HG03025 (cell line): ENCODE measurements around the gene KLK10.
"Not testable (repeated sequence)": the region's sequence is repeated elsewhere in the genome, so short reads cannot be mapped to it uniquely, and the experiment has no call there.

Experiments used
- ATAC-seq: cut with Tn5 transposase; IDR thresholded peaks from one replicate; pipeline ENCODE4 v1.9.1; 2021; ENCODE audit warnings: mild to moderate bottlenecking, moderate library complexity; ENCODE audit not compliant: unreplicated experiment, low FRiP score

Gene KLK10

DNA sequence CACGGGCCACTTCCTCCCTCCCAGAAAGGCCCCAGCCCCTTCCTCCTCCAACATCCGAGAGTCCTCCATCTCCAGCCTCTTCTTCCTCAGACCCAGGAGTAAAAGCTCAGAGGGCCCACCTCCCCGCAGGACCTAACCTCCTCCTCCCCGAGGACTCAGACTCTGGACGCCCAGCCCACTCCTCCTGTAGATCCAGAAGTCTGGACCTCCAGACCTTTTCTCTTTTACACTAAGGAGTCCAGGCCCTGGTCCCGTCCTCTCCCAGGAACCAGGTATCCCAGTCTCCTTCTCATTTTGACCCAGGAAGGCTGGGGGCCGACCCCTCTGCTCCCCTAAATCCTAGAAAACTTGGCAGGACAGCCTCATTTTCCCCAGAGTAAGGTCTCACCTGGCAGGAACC lies 16.2 kb downstream of the KLK10 start:
- ATAC-seq, result no peak

- no peak for ATAC-seq
Measured at GRCh38 chr19:51002542-51003311, 16.8 kb downstream of the KLK10 start.

GRCh38 chr19:51002089-51002532 lies 17.4 kb downstream of the KLK10 start:
- no peak for ATAC-seq

DNA sequence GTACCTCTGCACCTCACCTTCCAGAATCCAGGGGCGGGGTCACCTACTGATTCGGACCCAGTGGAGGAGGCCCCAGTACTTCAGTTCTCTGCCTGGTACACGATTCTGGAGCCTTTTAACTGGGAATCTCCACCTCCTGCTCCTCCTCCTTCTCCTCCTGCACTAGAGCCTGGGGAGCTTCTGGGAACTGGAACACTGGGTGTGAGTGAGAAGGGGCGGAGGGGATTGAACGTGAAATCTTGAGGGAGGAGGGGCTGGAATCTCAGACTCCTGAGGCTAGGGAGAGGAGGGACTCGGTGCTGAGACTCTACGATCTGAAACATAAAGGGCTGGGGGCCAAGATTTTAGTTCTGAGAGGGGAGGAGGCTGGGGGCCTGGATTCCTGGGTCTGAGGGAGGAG lies 18.0 kb downstream of the KLK10 start, which contains the start of gene KLK8:
TSS of gene KLK8 (minus strand) at position 90 of the 400 bp plus-strand sequence. CDS start 437 bp downstream, outside the sequence.
- ATAC-seq, result no peak

DNA sequence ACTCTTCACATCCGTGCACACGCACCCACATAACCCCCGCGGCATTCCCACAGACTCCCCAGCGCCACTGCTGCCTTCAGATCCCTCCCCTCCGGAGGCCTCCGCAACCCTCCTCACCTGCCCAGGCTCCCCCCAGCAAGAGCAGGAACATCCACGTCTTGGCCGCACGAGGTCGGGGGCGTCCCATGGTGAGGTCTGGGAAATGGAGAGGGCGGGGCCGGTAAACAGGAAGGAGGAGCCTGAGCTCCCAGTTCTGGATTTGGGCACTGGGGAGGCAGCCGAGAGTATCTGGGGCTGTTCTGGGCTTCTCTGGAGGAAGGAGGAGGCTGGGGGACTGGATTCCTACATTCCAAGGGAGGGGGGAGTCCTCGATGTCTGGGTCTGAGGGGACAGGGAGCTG lies 18.5 kb downstream of the KLK10 start:
- ATAC-seq, result no peak

DNA sequence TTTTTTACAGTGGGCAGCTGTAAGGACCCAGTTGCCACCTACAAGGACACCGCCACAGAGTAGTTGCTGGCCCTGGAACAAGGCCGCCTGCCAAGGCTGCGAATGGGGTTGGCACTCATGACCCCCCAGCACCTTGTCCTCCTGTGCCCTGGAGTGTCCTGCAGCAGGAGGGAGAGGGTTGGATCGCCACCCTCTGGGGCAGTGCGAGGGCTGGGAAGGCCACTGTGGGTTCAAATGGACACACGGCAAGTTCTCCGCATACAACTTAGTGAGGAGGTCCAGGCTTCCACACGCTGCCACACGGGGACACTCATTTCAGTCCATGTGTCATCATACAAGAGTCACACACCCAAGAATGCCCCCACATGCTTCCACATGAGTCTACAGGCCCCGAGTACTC lies 19.1 kb downstream of the KLK10 start:
- ATAC-seq, result no peak

DNA sequence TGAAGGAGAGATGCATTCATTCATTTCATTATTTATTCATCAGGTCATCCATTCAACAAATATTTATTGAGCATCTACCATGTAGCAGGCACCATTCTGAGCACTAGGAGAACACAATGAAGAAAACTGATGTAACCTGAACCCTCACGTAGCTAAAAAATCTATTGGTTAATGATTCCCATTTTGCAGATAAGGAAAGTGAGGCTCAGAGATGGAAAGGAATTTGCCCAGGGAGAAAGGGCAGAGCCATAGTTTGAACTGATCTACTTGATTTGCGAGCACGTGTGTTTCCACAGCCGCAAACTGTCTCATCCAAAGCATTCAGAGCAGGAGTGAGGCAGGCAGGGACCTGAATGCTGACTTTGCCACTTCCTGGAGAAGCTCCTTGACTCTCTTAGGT lies 20.8 kb downstream of the KLK10 start:
- no peak for ATAC-seq

GRCh38 chr19:50998061-50998460 lies 21.4 kb downstream of the KLK10 start:
- ATAC-seq, result no peak

- no peak for ATAC-seq
Measured at GRCh38 chr19:50994129-50994528, 25.4 kb downstream of the KLK10 start.

GRCh38 chr19:50992666-50993035 lies 26.9 kb downstream of the KLK10 start:
- no peak for ATAC-seq

DNA sequence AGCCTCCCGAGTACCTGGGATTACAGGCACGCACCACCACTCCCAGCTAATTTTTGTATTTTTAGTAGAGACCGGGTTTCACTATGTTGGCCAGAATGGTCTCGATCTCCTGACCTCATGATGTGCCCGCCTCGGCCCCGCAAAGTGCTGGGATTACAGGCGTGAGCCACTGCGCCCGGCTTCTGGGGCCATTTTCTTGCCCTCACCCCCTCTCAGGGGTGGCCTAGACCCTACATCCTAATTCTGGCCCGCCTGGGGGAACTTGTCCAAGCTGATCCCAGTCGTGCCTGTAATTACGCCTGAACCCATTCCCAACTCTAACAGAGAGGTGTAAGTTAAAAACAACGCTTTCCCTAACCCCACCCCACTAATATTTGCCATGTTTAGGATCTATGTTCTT lies 35.1 kb downstream of the KLK10 start:
- not testable (repeated sequence) for ATAC-seq

- ATAC-seq, result no peak
Measured at GRCh38 chr19:50983625-50984292, 35.8 kb downstream of the KLK10 start, which contains the start of gene KLK7. KLK7 (minus strand) TSS chr19:50983917; CDS start chr19:50982399, 1,518 bp downstream.

GRCh38 chr19:50982186-50982585 lies 37.3 kb downstream of the KLK10 start:
- ATAC-seq, result no peak

DNA sequence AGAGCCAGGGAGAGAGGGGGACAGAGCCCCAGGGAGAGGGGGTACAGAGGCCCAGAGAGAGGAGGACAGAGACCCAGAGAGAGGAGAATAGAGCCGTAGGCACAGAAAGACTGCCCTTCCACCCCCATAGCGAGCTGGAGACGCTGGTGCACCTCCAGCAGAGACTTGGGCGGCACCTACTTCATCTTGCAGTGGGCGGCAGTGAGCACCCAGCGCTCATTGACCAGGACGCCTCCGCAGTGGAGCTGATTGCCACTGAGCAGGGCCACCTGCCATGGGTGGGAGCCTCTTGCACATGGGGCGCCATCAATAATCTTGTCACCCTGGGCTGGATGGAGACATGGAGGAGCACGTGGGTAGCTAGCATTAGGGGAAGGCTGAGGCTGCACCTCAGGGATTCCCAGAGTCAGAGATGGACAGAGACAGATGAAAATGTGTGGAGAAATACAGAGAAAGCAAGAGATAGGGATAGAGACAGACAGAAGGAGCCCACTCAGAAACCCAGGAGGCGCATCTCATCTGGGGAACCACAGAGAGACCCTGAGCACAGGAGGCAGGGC lies 37.8 kb downstream of the KLK10 start:
- no peak for ATAC-seq

DNA sequence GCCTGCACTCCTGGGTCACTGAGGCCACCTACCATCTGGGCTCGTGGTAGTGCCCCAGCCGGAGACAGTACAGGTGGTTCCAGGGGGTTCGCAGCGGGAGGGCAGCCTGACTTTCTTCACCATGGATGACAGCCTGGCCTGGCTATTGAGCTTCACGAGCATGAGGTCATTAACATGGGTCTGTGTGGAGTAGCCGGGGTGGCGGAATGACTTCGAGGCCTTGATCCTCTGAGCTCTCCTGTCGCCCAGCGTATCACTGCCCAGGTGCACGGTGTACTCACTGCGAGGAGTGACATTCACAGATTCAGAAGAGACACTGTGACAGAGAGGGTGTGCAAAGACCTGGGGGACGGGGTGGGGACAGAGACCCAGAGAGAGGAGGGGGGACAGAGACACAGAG lies 39.3 kb downstream of the KLK10 start:
- ATAC-seq, result no peak

DNA sequence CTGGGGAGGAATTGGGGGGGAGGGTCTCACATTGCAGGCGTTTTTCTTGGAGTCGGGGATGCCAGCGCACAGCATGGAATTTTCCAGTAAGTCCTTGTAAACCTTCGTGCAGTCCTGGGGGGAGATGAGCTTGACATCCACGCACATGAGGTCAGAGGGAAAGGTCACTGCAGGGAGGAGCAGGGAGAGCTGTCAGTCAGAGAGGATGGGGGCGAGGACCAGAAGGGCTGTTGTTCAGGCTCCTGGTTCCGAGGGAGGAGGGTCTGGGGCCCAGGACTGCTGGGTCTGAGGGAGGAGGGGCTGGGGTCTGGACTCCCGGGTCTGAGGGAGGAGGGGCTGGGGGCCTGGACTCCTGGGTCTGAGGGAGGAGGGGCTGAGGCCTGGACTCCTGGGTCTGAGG lies 39.8 kb downstream of the KLK10 start:
- no peak for ATAC-seq

DNA sequence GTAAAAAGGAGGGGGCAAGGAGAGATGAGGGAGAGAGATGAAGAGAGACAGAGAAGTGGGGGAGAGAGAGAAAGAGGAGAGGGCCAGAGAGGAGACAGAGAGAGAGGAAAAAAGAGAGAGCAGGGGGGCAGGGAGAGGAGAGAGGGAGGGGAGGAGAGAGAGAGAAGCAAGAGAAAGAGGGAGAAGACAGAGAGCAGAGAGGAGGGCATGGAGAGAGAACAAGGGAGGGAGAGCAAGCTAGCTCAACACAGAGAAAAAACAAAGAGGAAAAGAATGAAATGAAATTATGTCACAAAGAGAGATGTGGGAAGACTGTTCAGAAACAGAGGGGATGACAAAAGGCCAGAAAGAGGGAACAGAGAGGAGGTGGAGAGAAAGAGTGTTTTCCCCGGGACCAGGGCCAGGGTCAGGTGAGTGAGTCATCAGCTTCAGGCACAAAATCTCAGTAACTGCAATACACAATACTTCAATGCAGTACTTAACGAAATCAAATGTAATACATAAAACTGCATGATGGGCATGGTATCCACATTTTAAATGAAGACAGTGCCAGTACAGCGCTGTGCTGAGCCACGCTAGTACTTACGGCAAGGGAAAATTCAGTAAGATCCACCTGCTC lies 40.6 kb downstream of the KLK10 start:
- ATAC-seq, result no peak

DNA sequence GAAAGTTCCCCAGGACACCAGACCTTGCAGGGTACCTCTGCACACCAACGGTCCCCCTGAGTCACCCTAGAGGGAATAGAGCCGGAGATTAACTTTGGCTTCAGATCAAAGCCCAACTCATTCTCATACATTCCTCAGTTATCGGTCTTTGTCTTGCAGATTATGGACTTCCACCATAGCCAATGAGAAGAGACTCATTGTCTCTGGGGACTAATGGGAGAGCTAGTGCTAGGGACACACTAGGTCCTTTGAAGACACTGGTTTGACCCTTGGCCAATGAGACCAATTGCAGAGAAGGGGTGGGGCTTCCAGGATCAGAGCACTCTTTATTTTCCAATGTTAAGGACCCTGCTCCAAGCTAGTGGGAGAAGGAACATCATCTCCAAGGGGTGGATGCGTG lies 41.9 kb downstream of the KLK10 start:
- no peak for ATAC-seq

- ATAC-seq, result no peak
Measured at GRCh38 chr19:50975766-50976165, 43.7 kb downstream of the KLK10 start.

- no peak for ATAC-seq
Measured at GRCh38 chr19:50974702-50975556, 44.6 kb downstream of the KLK10 start.
